SK-N-SH treated with all-trans-retinoic acid at 6 μM for 48 hours (cell line): ENCODE results near the gene GALNT11.

ENCODE experiments used
- ATAC-seq: fragments of 200-7000 bp; cut with Tn5 transposase; 3 replicates; pipeline ENCODE4 v1.9.1; 2020; ENCODE audit warnings: mild to moderate bottlenecking, moderate library complexity
- ARNTL ChIP-seq: fragments of 450-650 bp; formaldehyde crosslinking; IDR thresholded peaks from 2 replicates; pipeline ENCODE4 v1.5.0; 2020; ENCODE audit warnings: low read depth, mild to moderate bottlenecking, moderate library complexity, borderline replicate concordance
- BACH2 ChIP-seq: fragments of 250-450 bp; sonication (Bioruptor Pico); IDR thresholded peaks from 2 replicates; pipeline ENCODE4 v1.9.0; 2021; ENCODE audit warnings: mild to moderate bottlenecking, borderline replicate concordance
- CREB5 ChIP-seq: fragments of 250-450 bp; sonication (Bioruptor Pico); IDR thresholded peaks from 2 replicates; pipeline ENCODE4 v1.5.1; 2020; ENCODE audit warnings: low read depth, mild to moderate bottlenecking, moderate library complexity
- ESRRG ChIP-seq: fragments of 250-450 bp; sonication (Bioruptor Pico); IDR thresholded peaks from 2 replicates; pipeline ENCODE4 v1.6.1; 2021; ENCODE audit warnings: mild to moderate bottlenecking
- GLIS3 ChIP-seq: fragments of 250-450 bp; sonication (Bioruptor Pico); IDR thresholded peaks from 2 replicates; pipeline ENCODE4 v1.5.0; 2020; ENCODE audit warnings: mild to moderate bottlenecking, moderate library complexity
- ISL1 ChIP-seq: fragments of 250-450 bp; sonication (Bioruptor Pico); IDR thresholded peaks from 2 replicates; pipeline ENCODE4 v2.1.2; 2022; ENCODE audit warnings: mild to moderate bottlenecking, moderate library complexity
- OSR1 ChIP-seq: fragments of 250-450 bp; sonication (Bioruptor Pico); IDR thresholded peaks from 2 replicates; pipeline ENCODE4 v1.8.0; 2022; ENCODE audit warnings: moderate library complexity, mild to moderate bottlenecking, inconsistent platforms
- PATZ1 ChIP-seq: fragments of 250-450 bp; sonication (Bioruptor Pico); IDR thresholded peaks from 2 replicates; pipeline ENCODE4 v1.8.0; 2020; ENCODE audit warnings: mild to moderate bottlenecking, moderate library complexity, borderline replicate concordance
- POU6F1 ChIP-seq: fragments of 250-450 bp; sonication (Bioruptor Pico); IDR thresholded peaks from 2 replicates; pipeline ENCODE4 v1.8.0; 2021; ENCODE audit warnings: low read depth, mild to moderate bottlenecking, moderate library complexity, borderline replicate concordance
- PPARA ChIP-seq: fragments of 250-450 bp; sonication (Bioruptor Pico); IDR thresholded peaks from 2 replicates; pipeline ENCODE4 v1.5.0; 2020; ENCODE audit warnings: mild to moderate bottlenecking, borderline replicate concordance
- RARB ChIP-seq: fragments of 250-450 bp; sonication (Bioruptor Pico); IDR thresholded peaks from 2 replicates; pipeline ENCODE4 v1.8.0; 2021; ENCODE audit warnings: mild to moderate bottlenecking, moderate library complexity
- SNAI2 ChIP-seq: fragments of 250-450 bp; sonication (Bioruptor Pico); IDR thresholded peaks from 2 replicates; pipeline ENCODE4 v1.5.0; 2020; ENCODE audit warnings: mild to moderate bottlenecking, moderate library complexity
- ZC3H10 ChIP-seq: fragments of 250-450 bp; sonication (Bioruptor Pico); IDR thresholded peaks from 2 replicates; pipeline ENCODE4 v1.5.1; 2021; ENCODE audit warnings: mild to moderate bottlenecking, moderate library complexity
- ZFP3 ChIP-seq: fragments of 250-450 bp; sonication (Bioruptor Pico); IDR thresholded peaks from 2 replicates; pipeline ENCODE4 v1.5.0; 2020; ENCODE audit warnings: mild to moderate bottlenecking, moderate library complexity
- ZFP30 ChIP-seq: fragments of 450-650 bp; formaldehyde crosslinking; IDR thresholded peaks from 2 replicates; pipeline ENCODE4 v1.5.0; 2022; ENCODE audit warnings: mild to moderate bottlenecking, moderate library complexity
- ZNF8 ChIP-seq: fragments of 450-650 bp; formaldehyde crosslinking; IDR thresholded peaks from 2 replicates; pipeline ENCODE4 v1.5.0; 2020; ENCODE audit warnings: mild to moderate bottlenecking, moderate library complexity
- TF ChIP-seq, protein P1 (sequence below): fragments of 250-450 bp; sonication (Bioruptor Pico); IDR thresholded peaks from 2 replicates; pipeline ENCODE4 v1.5.1; 2021; ENCODE audit warnings: mild to moderate bottlenecking, moderate library complexity
- TF ChIP-seq, protein P2 (sequence below): fragments of 250-450 bp; sonication (Bioruptor Pico); IDR thresholded peaks from 2 replicates; pipeline ENCODE4 v1.5.0; 2020; ENCODE audit warnings: mild to moderate bottlenecking, moderate library complexity

Gene GALNT11

GRCh38 chr7:152127229-152127628 lies 101.8 kb downstream of the GALNT11 start:
- TF ChIP-seq SNAI2 (no peak), CREB5 (CRISPR knock-in tag) (no peak), PPARA (CRISPR knock-in tag) (no peak), POU6F1 (no peak), ZNF8 (no peak), OSR1 (CRISPR knock-in tag) (no peak), ISL1 (CRISPR knock-in tag) (no peak)
- ATAC-seq = no peak; the same call in 2 of the 3 replicates

- no peak for TF ChIP-seq PPARA (CRISPR knock-in tag)
- no peak for TF ChIP-seq GLIS3
- TF ChIP-seq ISL1 (CRISPR knock-in tag) = no peak
- TF ChIP-seq SNAI2 = no peak
- no peak for TF ChIP-seq ARNTL
- no peak for TF ChIP-seq OSR1 (CRISPR knock-in tag)
- TF ChIP-seq ZFP30 (CRISPR knock-in tag) = no peak
- TF ChIP-seq, protein P1, sequence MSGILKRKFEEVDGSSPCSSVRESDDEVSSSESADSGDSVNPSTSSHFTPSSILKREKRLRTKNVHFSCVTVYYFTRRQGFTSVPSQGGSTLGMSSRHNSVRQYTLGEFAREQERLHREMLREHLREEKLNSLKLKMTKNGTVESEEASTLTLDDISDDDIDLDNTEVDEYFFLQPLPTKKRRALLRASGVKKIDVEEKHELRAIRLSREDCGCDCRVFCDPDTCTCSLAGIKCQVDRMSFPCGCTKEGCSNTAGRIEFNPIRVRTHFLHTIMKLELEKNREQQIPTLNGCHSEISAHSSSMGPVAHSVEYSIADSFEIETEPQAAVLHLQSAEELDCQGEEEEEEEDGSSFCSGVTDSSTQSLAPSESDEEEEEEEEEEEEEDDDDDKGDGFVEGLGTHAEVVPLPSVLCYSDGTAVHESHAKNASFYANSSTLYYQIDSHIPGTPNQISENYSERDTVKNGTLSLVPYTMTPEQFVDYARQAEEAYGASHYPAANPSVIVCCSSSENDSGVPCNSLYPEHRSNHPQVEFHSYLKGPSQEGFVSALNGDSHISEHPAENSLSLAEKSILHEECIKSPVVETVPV (CRISPR knock-in tag) = no peak
- TF ChIP-seq, protein P2, sequence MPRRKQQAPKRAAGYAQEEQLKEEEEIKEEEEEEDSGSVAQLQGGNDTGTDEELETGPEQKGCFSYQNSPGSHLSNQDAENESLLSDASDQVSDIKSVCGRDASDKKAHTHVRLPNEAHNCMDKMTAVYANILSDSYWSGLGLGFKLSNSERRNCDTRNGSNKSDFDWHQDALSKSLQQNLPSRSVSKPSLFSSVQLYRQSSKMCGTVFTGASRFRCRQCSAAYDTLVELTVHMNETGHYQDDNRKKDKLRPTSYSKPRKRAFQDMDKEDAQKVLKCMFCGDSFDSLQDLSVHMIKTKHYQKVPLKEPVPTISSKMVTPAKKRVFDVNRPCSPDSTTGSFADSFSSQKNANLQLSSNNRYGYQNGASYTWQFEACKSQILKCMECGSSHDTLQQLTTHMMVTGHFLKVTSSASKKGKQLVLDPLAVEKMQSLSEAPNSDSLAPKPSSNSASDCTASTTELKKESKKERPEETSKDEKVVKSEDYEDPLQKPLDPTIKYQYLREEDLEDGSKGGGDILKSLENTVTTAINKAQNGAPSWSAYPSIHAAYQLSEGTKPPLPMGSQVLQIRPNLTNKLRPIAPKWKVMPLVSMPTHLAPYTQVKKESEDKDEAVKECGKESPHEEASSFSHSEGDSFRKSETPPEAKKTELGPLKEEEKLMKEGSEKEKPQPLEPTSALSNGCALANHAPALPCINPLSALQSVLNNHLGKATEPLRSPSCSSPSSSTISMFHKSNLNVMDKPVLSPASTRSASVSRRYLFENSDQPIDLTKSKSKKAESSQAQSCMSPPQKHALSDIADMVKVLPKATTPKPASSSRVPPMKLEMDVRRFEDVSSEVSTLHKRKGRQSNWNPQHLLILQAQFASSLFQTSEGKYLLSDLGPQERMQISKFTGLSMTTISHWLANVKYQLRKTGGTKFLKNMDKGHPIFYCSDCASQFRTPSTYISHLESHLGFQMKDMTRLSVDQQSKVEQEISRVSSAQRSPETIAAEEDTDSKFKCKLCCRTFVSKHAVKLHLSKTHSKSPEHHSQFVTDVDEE (CRISPR knock-in tag) = no peak
- TF ChIP-seq ESRRG = no peak
- TF ChIP-seq ZC3H10 = no peak
- no peak for TF ChIP-seq BACH2
- TF ChIP-seq, all 23 proteins: peak for 0
- no peak for ATAC-seq
Measured at GRCh38 chr7:152128252-152128651, 102.8 kb downstream of the GALNT11 start.

DNA sequence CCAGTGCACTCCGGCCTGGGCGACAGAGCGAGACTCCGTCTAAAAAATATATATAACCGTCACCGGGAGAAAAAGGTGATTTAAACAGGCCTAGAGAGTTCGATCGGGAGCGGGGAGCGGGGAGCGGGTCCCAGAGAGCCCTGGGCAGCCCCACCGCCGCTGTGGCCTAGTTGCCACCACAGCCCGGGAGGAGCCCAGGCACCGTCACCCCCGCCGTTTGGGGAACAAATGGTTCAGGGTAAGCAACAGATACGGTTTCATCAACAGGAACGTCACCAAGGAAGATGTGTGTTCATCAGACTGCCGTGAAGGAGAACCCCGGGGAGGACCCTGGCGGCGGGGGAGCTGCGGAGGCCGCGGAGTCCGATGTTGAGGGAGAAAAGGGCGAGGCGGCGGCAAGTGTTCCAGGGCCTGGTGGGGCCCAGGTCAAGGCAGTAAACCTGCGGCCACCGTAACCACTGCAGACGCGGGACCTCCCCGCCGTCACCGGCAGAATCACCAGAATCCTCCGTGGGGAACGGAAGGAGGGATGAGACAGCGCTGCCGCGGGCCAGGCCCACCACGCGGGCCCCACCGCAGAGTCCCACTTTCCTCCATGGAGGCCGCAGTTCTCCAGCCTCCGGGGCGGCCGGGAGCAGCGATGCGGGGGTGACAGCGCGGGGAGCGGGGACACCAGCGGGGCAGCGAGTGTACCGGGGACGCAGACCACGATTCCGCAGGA lies 103.4 kb downstream of the GALNT11 start:
- ATAC-seq = no peak
- TF ChIP-seq CREB5 (CRISPR knock-in tag) = no peak
- TF ChIP-seq ZFP3 = no peak
- no peak for TF ChIP-seq RARB
- TF ChIP-seq, protein P1 (CRISPR knock-in tag) = no peak
- no peak for TF ChIP-seq ZFP30 (CRISPR knock-in tag)
- no peak for TF ChIP-seq OSR1 (CRISPR knock-in tag)
- TF ChIP-seq PPARA (CRISPR knock-in tag) = no peak
- no peak for TF ChIP-seq GLIS3
- TF ChIP-seq ZNF8 = no peak
- TF ChIP-seq PATZ1 (CRISPR knock-in tag) = no peak
